ENCODE measurements around the gene ERN2.
"Not testable (repeated sequence)": the region's sequence is repeated elsewhere in the genome, so short reads cannot be mapped to it uniquely, and the experiment has no call there.

ERN2 gene

GRCh38 chr16:23712976-23713375 lies at the start of gene ERN2:
Gene ERN2, minus strand, starts transcription at chr16:23713222. Its CDS starts 35 bp downstream, at chr16:23713187.
- no peak for DNase-seq

DNA sequence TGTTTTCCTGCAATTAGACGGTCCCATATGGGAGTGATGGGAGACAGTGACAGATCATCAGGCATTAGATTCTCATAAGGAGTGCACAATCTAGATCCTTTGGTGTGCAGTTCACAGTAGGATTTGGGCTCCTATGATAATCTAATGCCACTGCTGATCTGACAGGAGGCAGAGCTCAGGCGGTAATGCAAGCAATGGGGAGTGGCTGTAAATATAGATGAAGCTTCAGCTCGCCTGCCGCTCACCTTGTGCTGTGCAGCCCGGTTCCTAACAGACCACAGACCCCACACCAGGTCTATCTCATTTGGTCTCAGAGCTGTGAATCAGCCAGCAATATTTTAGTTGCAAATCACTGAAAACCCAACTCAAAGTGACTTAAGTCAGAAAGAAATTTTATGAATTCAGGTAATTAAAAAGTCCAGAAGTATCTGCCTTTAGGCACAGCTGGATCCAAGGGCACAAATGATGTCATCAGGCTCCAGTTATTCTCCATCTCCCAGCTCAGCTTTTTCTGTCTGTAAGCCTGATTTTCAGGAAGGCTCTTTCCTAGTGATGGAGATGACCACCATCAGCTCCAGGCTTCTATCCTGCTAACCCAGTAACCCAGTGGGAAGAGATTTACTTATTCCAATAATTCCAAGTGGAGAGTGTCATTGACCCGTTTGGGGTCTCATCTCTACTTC lies 45.1 kb upstream of the ERN2 start:
- no peak for DNase-seq

DNA sequence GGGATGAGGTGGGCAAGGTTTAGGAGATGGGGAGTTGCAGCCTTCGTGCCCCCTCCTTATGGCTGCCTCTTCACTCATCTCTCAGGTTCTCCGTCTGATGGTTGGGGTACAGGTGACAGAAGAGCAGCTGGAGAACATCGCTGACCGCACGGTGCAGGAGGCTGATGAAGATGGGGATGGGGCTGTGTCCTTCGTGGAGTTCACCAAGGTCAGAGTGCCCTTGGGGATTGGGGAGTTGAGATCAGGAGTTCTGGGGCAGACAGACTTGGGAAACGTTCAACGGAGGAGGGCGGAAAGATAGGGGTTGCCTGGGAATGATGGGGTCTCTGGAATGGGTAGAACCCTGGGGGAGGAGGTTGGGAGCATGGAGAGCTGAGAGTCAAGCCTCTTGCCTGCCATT lies 44.1 kb upstream of the ERN2 start:
- DNase-seq: no peak

GRCh38 chr16:23755484-23755809 lies 42.4 kb upstream of the ERN2 start:
- no peak for DNase-seq

DNA sequence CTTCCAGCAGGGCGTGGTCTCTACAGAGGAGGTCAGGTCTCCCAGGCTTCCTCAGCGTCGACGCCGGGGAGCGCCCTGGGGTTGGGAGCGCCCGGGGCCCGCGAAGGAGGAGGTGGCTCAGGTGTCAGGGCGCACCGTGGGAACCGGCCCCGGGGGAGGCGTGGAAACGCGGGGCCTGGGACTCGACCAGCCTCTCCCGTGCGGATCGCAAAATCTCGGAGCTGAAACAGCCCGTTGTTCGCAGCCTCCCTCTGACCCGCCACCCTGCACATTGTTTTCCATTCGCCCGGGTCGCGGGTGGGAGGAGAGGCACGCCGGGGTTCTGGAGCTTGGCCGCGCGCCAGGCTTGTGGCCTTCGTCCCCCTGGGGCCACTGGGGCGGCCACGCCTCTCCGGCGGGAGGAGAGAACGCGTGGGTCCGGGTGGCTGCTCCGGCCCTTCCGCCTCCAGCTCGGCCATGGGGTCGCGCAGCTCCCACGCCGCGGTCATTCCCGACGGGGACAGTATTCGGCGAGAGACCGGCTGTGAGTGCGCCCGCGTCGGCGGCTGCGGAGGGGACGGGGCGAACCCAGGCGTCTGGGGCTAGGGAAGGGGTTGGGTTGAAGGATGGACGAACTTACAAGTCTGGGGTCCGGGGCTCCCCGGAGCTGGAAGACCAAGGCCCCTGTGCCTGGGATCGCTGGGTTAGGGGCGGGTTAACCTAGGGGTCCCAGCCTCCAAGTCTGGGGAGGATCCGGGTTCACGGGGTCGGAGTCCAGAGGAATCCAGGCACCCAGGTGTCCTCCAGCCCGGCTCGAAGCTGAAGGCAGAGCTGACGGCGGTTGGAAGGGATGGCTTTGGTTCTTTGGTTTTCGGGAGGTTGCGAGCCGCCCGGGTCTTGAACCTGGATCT lies 41.8 kb upstream of the ERN2 start, which contains the start of gene CHP2:
Gene CHP2 (plus strand): TSS at position 433 of the 890 bp plus-strand sequence. CDS start 24 bp downstream, at position 457.
- DNase-seq: no peak

DNA sequence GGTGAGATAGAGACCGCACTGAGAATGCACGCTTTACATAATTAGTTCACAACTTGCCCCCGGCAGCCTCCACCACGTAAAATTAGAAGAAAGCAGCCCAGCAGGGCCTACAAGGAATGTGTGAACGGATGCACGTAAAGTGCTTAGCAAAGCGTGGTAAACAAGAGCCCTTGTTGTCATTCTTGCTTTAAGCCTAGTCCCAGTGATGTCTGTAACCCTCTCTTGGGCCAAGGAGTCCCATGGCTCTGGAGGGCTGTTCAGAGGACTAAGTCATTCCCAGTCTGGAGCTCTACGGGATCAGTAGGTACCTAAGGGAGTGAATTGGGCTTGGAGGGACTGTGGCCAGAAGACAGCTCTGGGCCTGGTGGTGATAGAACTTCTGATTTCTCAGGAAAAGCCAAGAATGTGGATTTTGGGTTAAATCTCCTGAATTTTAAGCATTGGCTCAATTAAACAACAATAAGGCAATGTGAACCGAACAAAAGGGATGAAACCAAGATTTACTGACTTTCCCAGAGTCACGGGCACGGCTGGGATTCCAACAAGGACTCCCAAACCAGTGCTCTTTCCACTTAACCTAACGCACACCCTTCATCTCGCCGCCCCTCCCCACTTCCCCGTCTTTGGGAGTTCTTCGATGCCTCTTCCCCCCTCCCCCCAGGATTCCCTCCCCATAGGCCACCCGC lies 41.0 kb upstream of the ERN2 start:
- no peak for DNase-seq

DNA sequence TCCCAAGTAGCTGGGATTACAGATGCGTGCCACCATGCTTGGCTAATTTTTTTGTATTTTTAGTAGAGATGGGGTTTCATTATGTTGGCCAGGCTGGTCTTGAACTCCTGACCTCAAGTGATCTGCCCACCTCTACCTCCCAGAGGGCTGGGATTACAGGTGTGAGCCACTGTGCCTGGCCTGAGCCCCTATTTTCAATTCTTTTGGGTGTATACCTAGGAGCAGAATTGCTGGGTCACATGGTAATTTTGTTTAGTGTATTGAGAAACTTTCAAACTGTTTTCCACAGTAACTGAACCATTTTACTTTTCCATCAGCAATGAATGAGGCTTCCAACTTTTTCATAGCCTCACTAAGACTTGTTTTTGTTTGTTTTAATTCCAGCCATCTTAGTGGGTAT lies 38.0 kb upstream of the ERN2 start:
- DNase-seq: not testable (repeated sequence)

DNA sequence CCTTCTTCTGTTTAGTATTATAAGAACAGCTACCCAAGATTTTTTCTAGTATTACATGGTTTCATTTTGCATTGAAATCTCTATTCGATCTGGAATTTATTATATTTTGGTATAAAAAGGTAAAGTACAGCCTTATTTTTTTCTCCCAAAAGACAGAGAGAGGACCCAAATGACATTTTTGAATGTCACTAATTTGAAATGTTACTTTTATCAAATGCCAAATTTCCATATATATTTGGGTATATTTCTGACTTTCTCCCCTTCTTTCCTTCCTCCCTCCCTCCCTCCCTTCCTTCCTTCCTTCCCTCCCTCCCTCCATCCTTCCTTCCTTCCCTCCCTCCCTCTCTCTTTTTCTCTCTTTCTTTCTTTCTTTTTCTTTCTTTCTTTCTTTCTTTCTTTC lies 35.6 kb upstream of the ERN2 start:
- DNase-seq: no peak

DNA sequence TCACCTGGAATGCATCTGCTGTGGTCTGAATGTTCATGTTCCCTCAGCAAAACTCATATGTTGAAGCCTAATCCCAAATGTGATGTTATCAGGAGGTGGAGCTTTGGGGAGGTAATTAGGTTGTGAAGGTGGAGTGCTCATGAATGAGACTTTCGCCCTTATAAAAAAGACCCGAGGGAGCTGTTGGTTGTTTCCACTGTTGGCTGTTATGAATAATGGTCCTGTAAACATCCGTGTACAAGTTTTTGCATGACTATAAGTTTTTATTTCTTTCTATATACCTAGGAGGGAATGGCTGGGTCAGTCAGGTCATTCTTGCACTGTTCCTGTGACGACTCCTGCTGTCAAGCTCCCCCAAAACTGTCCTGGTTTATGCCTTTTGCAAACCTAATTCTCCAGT lies 32.2 kb upstream of the ERN2 start:
- DNase-seq: no peak

DNA sequence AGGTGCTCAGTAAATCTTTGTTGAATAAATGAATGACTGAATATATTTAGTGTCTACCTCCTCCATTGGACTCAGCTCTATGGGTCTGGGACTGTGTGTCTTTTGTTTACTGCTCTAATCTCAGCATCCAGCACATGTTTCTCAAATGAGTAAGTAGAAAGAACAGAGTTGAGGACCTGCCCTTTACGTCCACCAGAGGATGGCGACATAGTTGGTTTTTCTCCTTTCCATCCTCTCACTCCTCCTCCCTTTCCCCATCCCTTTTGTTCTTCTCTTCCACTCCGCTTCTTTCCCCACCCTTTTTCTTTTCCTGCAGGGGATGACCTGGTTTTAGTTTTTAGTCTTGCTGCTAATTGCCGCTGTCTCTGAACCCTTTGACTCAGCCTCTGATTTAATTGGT lies 29.7 kb upstream of the ERN2 start:
- no peak for DNase-seq

DNA sequence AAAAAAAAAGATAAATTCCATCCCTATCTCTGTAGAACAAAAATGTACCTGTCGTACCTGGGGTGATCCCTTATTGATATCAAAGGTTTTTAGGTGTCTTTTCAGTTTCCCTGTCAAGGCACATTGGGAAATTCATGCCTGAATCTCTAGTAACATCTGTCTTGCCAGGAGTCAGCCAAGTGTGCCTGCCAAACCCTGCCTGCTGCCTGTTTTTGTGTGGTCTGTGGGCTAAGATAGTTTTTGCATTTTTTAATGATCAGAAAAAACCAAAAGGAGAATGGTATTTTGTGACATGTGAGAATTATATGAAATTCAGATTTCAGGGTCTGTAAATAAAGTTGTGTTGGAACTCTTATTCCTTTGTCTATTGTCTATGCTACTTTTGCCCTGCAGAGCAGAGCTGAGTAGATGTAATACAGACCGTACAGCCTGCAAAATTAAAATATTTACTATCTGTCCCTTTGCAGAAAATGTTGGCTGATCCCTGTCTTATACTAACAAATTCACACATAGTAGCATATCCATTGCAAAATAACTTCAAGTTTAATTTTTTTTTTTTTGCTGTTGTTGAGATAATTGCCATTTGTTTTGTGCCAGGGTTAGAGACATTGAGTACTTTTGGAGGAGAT lies 28.8 kb upstream of the ERN2 start:
- no peak for DNase-seq

DNA sequence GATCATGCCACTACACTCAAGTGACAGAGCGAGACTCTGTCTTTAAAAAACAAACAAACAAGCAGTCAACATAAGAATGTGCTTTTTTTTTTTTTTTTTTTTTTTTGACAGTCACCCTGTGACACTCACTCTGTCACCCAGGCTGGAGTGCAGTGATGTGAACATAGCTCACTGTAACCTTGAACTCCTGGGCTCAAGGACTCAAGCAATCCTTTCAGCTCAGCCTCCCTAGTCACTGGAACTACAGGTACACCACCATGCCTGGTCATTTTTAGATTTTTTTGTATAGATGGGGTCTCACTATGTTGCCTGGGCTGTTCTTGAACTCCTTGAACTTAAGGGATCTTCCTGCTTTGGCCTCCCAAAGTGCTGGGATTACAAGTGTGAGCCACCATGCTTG lies 26.5 kb upstream of the ERN2 start:
- DNase-seq: no peak

- DNase-seq: not testable (repeated sequence)
These were observed 24.5 kb upstream of the ERN2 start for GRCh38 chr16:23737423-23738028.

DNA sequence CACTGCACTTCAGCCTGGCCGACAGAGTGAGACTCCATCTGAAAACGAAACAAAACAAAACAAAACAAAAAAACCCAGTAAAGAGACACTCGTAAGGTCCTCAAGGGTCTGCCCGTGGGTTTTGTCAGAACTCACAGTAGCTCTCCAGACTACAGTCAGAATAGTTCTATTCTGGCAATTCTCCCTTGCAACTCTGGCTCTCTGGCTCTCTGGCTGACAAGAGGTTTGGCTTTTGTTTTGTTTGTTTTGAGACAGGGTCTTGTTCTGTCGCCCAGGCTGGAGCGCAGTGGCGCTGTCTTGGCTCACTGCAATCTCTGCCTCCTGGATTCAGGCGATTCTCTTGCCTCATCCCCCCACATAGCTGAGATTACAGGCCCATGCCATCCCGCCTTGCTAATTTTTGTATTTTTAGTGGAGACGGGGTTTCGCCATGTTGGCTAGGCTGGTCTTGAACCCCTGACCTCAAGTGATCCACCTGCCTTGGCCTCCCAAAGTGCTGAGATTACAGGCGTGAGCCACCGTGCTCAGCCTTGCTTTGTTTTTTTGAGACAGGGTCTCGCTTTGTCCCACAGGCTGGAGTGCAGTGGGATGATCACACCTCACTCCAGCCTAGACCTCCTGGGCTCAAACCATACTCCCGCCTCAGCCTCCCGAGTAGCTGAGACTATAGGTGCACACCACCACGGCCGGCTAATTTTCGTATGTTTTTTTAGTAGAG lies 21.3 kb upstream of the ERN2 start:
- DNase-seq: no peak

GRCh38 chr16:23729503-23730424 lies 16.7 kb upstream of the ERN2 start:
- no peak for DNase-seq

DNA sequence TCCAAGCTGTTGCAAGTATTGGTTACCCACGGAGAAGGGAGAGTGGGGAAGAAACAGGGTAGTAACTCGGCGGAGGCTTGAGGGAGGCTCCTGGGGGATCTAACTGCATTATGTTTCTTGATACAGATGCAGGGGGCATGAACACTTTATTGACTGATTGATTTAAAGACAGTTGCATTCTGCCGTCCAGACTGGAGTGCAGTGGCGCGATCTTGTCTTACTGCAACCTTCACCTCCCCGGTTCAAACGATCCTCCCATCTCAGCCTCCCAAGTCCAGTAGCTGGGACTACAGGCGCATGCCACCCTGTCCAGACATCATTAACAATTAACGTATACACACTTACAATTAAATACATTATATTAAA lies 15.1 kb upstream of the ERN2 start:
- DNase-seq: no peak

DNA sequence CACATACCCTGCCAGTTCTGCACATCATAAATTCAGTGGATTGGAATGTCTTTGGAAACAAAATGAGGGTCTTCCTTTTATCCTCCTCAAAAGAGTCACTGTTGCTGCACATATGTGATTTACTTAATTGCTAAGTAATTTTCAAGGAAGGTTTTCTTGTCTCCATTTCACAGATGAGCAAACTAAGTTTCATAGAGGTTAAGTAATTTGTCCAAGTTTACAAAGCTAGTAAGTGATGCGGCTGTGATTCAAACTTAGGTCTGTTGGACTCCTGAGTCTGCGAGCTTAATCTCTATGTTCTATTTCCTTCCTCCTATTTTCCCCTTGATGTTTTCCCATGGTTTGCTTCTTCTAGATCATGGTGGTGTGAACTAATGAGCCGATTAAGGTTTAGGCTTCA lies 13.7 kb upstream of the ERN2 start:
- DNase-seq: no peak

- no peak for DNase-seq
These were observed 11.7 kb upstream of the ERN2 start for GRCh38 chr16:23724785-23725131.

DNA sequence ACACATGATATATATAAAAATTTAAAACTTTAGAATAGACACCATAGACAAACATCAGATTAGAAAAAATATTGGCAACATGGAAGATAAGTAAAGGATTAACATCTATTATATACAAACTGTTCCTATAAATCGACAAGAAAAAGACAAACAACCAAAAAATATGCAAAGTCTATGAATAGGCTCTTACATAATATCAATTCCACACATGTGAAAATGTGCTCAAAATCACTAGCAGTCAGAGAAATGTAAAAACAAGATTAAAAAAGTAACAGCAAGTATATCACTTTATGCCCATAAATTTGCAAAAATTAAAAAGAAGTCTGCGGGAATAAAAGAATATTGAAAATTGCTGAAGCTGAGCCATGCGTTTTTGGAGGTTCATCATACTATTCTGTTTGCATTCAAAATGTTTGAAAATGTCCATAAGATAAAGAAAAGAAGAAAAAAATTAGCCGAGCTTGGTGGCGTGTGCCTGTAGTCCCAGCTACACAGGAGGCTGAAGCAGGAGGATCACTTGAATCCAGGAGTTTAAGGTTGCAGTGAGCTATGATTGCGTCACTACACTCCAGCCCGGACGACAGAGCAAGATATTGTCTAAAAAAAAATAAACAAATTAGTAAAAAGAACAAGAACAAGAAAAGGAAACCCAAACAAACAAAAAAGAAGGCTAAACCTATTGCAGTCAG lies 11.2 kb upstream of the ERN2 start:
- no peak for DNase-seq

GRCh38 chr16:23722613-23723240 lies 9.7 kb upstream of the ERN2 start:
- DNase-seq: not testable (repeated sequence)

Data from stimulated activated CD4-positive, alpha-beta T cell treated with anti-CD3 and anti-CD28 coated beads, Interleukin-12 subunit alpha, Interleukin-12 subunit beta, amount 100 ng/mL, for 4 hours (primary cell).